NCI-H526 treated with DMSO at 0.1 percent for 48 hours (cell line): ENCODE results near the gene SPATS2L.

Source experiments
- DNase-seq: peaks from one replicate; lab custom pipeline; 2025; lab: John Stamatoyannopoulos, UW

SPATS2L gene

GRCh38 chr2:200377355-200378336, 71.2 kb downstream of the SPATS2L start:
- DNase-seq = peak; percentile 53

GRCh38 chr2:200378652-200379290, 72.3 kb downstream of the SPATS2L start:
- peak; percentile 56 for DNase-seq

- peak; percentile 84 for DNase-seq
Measured at GRCh38 chr2:200379481-200380090, 73.1 kb downstream of the SPATS2L start.

- DNase-seq = peak; percentile 98
Measured at GRCh38 chr2:200380091-200380561, 73.6 kb downstream of the SPATS2L start.

GRCh38 chr2:200380833-200381542, 74.5 kb downstream of the SPATS2L start:
- peak; percentile 15 for DNase-seq

GRCh38 chr2:200382874-200383273, 76.4 kb downstream of the SPATS2L start:
- peak; percentile 74 for DNase-seq

GRCh38 chr2:200383380-200384110, 77.1 kb downstream of the SPATS2L start:
- peak; percentile 58 for DNase-seq

GRCh38 chr2:200385063-200385635, 78.7 kb downstream of the SPATS2L start:
- DNase-seq = no peak

- no peak for DNase-seq
Measured at GRCh38 chr2:200393191-200393590, 86.7 kb downstream of the SPATS2L start.

GRCh38 chr2:200394045-200394444, 87.6 kb downstream of the SPATS2L start:
- no peak for DNase-seq

GRCh38 chr2:200396781-200397242, 90.3 kb downstream of the SPATS2L start:
- no peak for DNase-seq

GRCh38 chr2:200397785-200398184, 91.3 kb downstream of the SPATS2L start:
- no peak for DNase-seq

- no peak for DNase-seq
Measured at GRCh38 chr2:200399046-200399445, 92.6 kb downstream of the SPATS2L start.

- DNase-seq = no peak
Measured at GRCh38 chr2:200399636-200400035, 93.1 kb downstream of the SPATS2L start.

- DNase-seq = no peak
Measured at GRCh38 chr2:200403814-200404213, 97.3 kb downstream of the SPATS2L start.

GRCh38 chr2:200404615-200405014, 98.1 kb downstream of the SPATS2L start:
- DNase-seq = no peak

- peak; percentile 60 for DNase-seq
Measured at GRCh38 chr2:200405599-200406298, 99.3 kb downstream of the SPATS2L start.

- DNase-seq = no peak
Measured at GRCh38 chr2:200406379-200406778, 99.9 kb downstream of the SPATS2L start.

GRCh38 chr2:200408428-200409316, 102.2 kb downstream of the SPATS2L start:
- DNase-seq = peak; percentile 79
